K562 (cell line): ENCODE results near the gene KSR2. TPM values are rescaled to one million over a fixed set of nuclear protein-coding genes. Genes with fewer than 3 reads are reported as not detected.
A peak's percentile ranks its signal among the peaks of the same experiment; 100 is the strongest.

ENCODE experiments used
- ARID1B ChIP-seq: fragments of 450-650 bp; IDR thresholded peaks from 2 replicates; pipeline ENCODE4 v1.6.1; 2016; ENCODE audit warnings: antibody characterized with exemption, mild to moderate bottlenecking, inconsistent platforms
- ATF1 ChIP-seq, 2 experiments: fragments of 450-650 bp in 1 of 2; IDR thresholded peaks; 2 replicates each; pipeline ENCODE4 v1.6.1; 2016; ENCODE audit warnings: missing compliant biosample characterization in 1 of 2, missing genetic modification characterization in 1 of 2
- CEBPB ChIP-seq: fragments of 450-650 bp; IDR thresholded peaks from 2 replicates; pipeline ENCODE4 v1.6.1; 2016; ENCODE audit warnings: missing genetic modification characterization, missing compliant biosample characterization
- ELK1 ChIP-seq: sonication (generic); formaldehyde crosslinking; IDR thresholded peaks from 2 replicates; pipeline ENCODE4 v1.8.1; 2022; ENCODE audit warnings: missing genetic modification reagents
- ESRRA ChIP-seq: fragments of 450-650 bp; IDR thresholded peaks from 2 replicates; pipeline ENCODE4 v1.6.1; 2014; ENCODE audit warnings: low read depth, mild to moderate bottlenecking, moderate library complexity, borderline replicate concordance
- KAT7 ChIP-seq: sonication (generic); formaldehyde crosslinking; IDR thresholded peaks from 2 replicates; pipeline ENCODE4 v1.8.0; 2022; ENCODE audit warnings: missing genetic modification reagents, mild to moderate bottlenecking, borderline replicate concordance
- KDM2B ChIP-seq: fragments of 250-450 bp; sonication (Bioruptor Pico); IDR thresholded peaks from 2 replicates; pipeline ENCODE4 v1.8.0; 2021; ENCODE audit warnings: mild to moderate bottlenecking, moderate library complexity
- MTA2 ChIP-seq: fragments of 450-650 bp; IDR thresholded peaks from 2 replicates; pipeline ENCODE4 v1.6.1; 2016; ENCODE audit warnings: low read depth
- MTA3 ChIP-seq: fragments of 450-650 bp; formaldehyde crosslinking; IDR thresholded peaks from 2 replicates; pipeline ENCODE4 v1.6.1; 2017; ENCODE audit warnings: mild to moderate bottlenecking, borderline replicate concordance
- MYC ChIP-seq, 2 experiments: fragments of 250-450 bp in 1 of 2; sonication (Bioruptor Pico) in 1 of 2; IDR thresholded peaks; 2 replicates each; pipeline versions ENCODE4 v1.5.1 to v1.6.1; 2012 to 2021; ENCODE audit warnings: low read depth in 2 of 2, borderline replicate concordance in 1 of 2, improper control_type of control experiment in 1 of 2, low read length in 1 of 2, mild to moderate bottlenecking in 1 of 2, moderate library complexity in 1 of 2
- NCOA6 ChIP-seq: fragments of 450-650 bp; IDR thresholded peaks from 2 replicates; pipeline ENCODE4 v1.6.1; 2017; ENCODE audit warnings: mild to moderate bottlenecking
- POLR2B ChIP-seq: fragments of 450-650 bp; IDR thresholded peaks from 2 replicates; pipeline ENCODE4 v1.6.1; 2018; ENCODE audit warnings: low read depth; ENCODE audit not compliant: partially characterized antibody
- SMAD1 ChIP-seq: fragments of 150-350 bp; IDR thresholded peaks from 2 replicates; pipeline ENCODE4 v1.6.1; 2014; ENCODE audit warnings: low read length, low read depth; ENCODE audit not compliant: partially characterized antibody
- SMAD4 ChIP-seq: fragments of 250-450 bp; sonication (Bioruptor Pico); conservative IDR thresholded peaks from 2 replicates; pipeline ENCODE4 v1.8.0; 2021; ENCODE audit warnings: inconsistent platforms, mild to moderate bottlenecking, moderate library complexity
- SMARCC2 ChIP-seq: fragments of 450-650 bp; IDR thresholded peaks from 2 replicates; pipeline ENCODE4 v1.6.1; 2017; ENCODE audit warnings: antibody characterized with exemption, moderate library complexity, mild to moderate bottlenecking, low read depth
- TAF15 ChIP-seq: fragments of 200-400 bp; formaldehyde crosslinking; IDR thresholded peaks from 2 replicates; pipeline ENCODE4 v1.6.1; 2017; ENCODE audit warnings: mild to moderate bottlenecking, low read depth, low read length, moderate library complexity
- TRIM24 ChIP-seq, 2 experiments: fragments of 450-650 bp; IDR thresholded peaks; 2 replicates each; pipeline ENCODE4 v1.6.1; 2016
- XRCC5 ChIP-seq: fragments of 200-400 bp; formaldehyde crosslinking; IDR thresholded peaks from 2 replicates; pipeline ENCODE4 v1.6.1; 2017; ENCODE audit warnings: low read depth, mild to moderate bottlenecking, low read length
- ZBTB43 ChIP-seq: sonication (generic); formaldehyde crosslinking; IDR thresholded peaks from 2 replicates; pipeline ENCODE4 v1.8.0; 2023; ENCODE audit warnings: mild to moderate bottlenecking, missing genetic modification reagents
- ZMIZ1 ChIP-seq, 2 experiments: fragments of 150-350 bp in 1 of 2; IDR thresholded peaks; 2 replicates each; pipeline ENCODE4 v1.6.1; 2012 to 2016; ENCODE audit warnings: low read depth in 2 of 2, low read length in 2 of 2, mild to moderate bottlenecking in 1 of 2, moderate library complexity in 1 of 2
- ZNF134 ChIP-seq: fragments of 250-450 bp; sonication (Bioruptor Pico); conservative IDR thresholded peaks from 2 replicates; pipeline ENCODE4 v1.4.0; 2020
- ZNF77 ChIP-seq: fragments of 250-450 bp; sonication (Bioruptor Pico); IDR thresholded peaks from 2 replicates; pipeline ENCODE4 v1.5.0; 2020
- polyA plus RNA-seq, 8 experiments: library from polyadenylated mRNA; depleted of rRNA in 4 of 8; stranded (reverse) in 5 of 8; unstranded in 3 of 8; fragments of >200 nt; fragmentation: Nextera tagmentation in 2 of 8; fragmentation: Illumina TruSeq in 1 of 8; extraction: Ambion mirVana in 2 of 8; extraction: Trizol in 1 of 8; gene quantifications; 2 replicates each; pipeline versions ENCODE4 v1.2.1 to v1.2.3, GENCODE V29; 2011 to 2014; ENCODE audit warnings: inconsistent platforms in 1 of 8, missing spikeins in 1 of 8
- total RNA-seq, 7 experiments: library from RNA; depleted of rRNA in 6 of 7; stranded (reverse); fragments of >200 nt in 6 of 7; fragmentation: Illumina TruSeq in 2 of 7; extraction: Trizol in 2 of 7; gene quantifications; 2 replicates each; pipeline versions ENCODE4 v1.2.1 to v1.2.3, GENCODE V29; 2011 to 2021; ENCODE audit warnings: low replicate concordance in 1 of 7

The KSR2 gene
- total and polyA plus RNA-seq, 9 of the 15 experiments (the other 6 are each of a cell fraction or from before 2014, with no cell fraction given): not detected

- peak; percentile 65; the same call in 1 of the 2 replicates for TF ChIP-seq MTA3
- no peak for TF ChIP-seq SMAD4 (CRISPR knock-in tag)
- no peak for TF ChIP-seq TAF15
- 0 out of 2 replicates have a peak, but pooled peaks have one; percentile 25 for TF ChIP-seq ZBTB43 (CRISPR knock-in tag)
- no peak; the same call in 1 of the 2 replicates for TF ChIP-seq MYC (IDR thresholded peaks at IDR 0.05; ENCODE audit: low read depth, low read length)
- peak; percentile 71; the same call in 1 of the 2 replicates for TF ChIP-seq MYC (CRISPR knock-in tag; IDR thresholded peaks at IDR 0.05; ENCODE audit: borderline replicate concordance, low read depth)
- no peak for TF ChIP-seq TRIM24 (IDR thresholded peaks at IDR 0.05)
- TF ChIP-seq ELK1 (CRISPR knock-in tag): no peak
- TF ChIP-seq ZMIZ1 (IDR thresholded peaks at IDR 0.05; ENCODE audit: low read depth in 2 of 2, low read length in 2 of 2): no peak
- peak; percentile 77 for TF ChIP-seq POLR2B
- no peak for TF ChIP-seq XRCC5
- TF ChIP-seq ZNF134 (CRISPR knock-in tag): no peak
- TF ChIP-seq NCOA6: no peak
- TF ChIP-seq SMARCC2: no peak
- no peak for TF ChIP-seq ZNF77 (CRISPR knock-in tag)
- peak; percentile 54 for TF ChIP-seq ATF1 (CRISPR knock-in tag; IDR thresholded peaks at IDR 0.05)
- TF ChIP-seq ATF1 (tag; IDR thresholded peaks at IDR 0.05): peak; percentile 79
- peak; percentile 51; the same call in 1 of the 2 replicates for TF ChIP-seq KAT7
- TF ChIP-seq ARID1B: no peak
- no peak for TF ChIP-seq KDM2B (CRISPR knock-in tag)
- no peak for TF ChIP-seq MTA2
- peak; percentile 60; the same call in 1 of the 2 replicates for TF ChIP-seq ESRRA
- no peak for TF ChIP-seq SMAD1
- no peak for TF ChIP-seq CEBPB
Measured at GRCh38 chr12:118016424-118017264, 47.9 kb upstream of the KSR2 start, which contains the start of gene RFC5 (continued).
